Esophagus muscularis mucosa (tissue), 3 donors: Measurements from ENCODE around the gene EP400.

Experiments
- POLR2AphosphoS5 ChIP-seq, 2 donors: sonication (generic); formaldehyde crosslinking; IDR thresholded peaks; one replicate each; pipeline ENCODE4 v1.6.1; 2017; ENCODE audit warnings: antibody characterized with exemption in 2 of 2
- TF ChIP-seq, protein P1 (sequence below), 3 experiments: fragments of 200-600 bp in 2 of 3; fragments of 450-650 bp in 1 of 3; sonication (generic) in 2 of 3; IDR thresholded peaks; one replicate each; pipeline ENCODE4 v1.5.1; 2017 to 2019; ENCODE audit warnings: antibody characterized with exemption in 3 of 3, mild to moderate bottlenecking in 2 of 3, moderate library complexity in 1 of 3

DNA sequence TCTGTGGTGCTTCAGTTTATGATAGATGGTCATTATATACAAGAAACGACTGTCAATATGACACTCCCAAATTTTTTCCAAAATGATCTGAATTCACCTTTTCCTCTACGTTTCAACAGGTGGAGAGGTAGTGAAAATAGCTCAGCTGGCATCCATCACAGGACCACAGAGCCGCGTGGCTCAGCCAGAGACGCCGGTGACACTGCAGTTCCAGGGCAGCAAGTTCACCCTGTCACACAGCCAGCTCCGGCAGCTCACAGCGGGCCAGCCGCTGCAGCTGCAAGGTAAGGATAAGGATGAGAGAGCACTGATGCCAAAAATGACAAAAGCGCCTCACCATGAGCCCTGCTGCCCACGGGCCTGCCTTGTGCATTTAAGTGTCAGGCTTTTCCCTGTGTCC is 73.9 kb downstream of the EP400 start:
- TF ChIP-seq, protein P1, sequence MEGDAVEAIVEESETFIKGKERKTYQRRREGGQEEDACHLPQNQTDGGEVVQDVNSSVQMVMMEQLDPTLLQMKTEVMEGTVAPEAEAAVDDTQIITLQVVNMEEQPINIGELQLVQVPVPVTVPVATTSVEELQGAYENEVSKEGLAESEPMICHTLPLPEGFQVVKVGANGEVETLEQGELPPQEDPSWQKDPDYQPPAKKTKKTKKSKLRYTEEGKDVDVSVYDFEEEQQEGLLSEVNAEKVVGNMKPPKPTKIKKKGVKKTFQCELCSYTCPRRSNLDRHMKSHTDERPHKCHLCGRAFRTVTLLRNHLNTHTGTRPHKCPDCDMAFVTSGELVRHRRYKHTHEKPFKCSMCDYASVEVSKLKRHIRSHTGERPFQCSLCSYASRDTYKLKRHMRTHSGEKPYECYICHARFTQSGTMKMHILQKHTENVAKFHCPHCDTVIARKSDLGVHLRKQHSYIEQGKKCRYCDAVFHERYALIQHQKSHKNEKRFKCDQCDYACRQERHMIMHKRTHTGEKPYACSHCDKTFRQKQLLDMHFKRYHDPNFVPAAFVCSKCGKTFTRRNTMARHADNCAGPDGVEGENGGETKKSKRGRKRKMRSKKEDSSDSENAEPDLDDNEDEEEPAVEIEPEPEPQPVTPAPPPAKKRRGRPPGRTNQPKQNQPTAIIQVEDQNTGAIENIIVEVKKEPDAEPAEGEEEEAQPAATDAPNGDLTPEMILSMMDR (IDR thresholded peaks at IDR 0.05), result no peak
- TF ChIP-seq POLR2AphosphoS5 (IDR thresholded peaks at IDR 0.05), result no peak
